IMR-90 (cell line): ENCODE measurements around the gene CDC37L1. TPM values are rescaled to one million over a fixed set of nuclear protein-coding genes. Genes with fewer than 3 reads are reported as not detected.

Source experiments
- ATAC-seq: fragments of 200-7000 bp; cut with Tn5 transposase; 2 replicates; pipeline ENCODE4 v1.9.1; 2020; ENCODE audit warnings: low read depth, mild to moderate bottlenecking, moderate library complexity
- BruUV-seq: library from RNA; stranded (reverse); fragments of 400-500 nt; replicated peaks from 2 replicates; lab custom pipeline; 2021; lab: Mats Ljungman, UMichigan
- CTCF ChIA-PET: fragments of 300-600 bp; formaldehyde crosslinking; extraction: SDS; loops from one replicate; lab custom pipeline; 2021; ENCODE audit warnings: antibody characterized with exemption; lab: Yijun Ruan, JAX
- POLR2A ChIA-PET: fragments of 300-600 bp; sonication (Branson Sonifier 250); formaldehyde crosslinking; loops from one replicate; lab custom pipeline; 2022; ENCODE audit warnings: antibody characterized with exemption; ENCODE audit not compliant: unreplicated experiment; lab: Charles Lee
- DNase-seq: peaks from one replicate; pipeline ENCODE4 v3.0.0; 2013
- H2AFZ ChIP-seq: replicated peaks from 2 replicates; pipeline ENCODE3; 2013; ENCODE audit warnings: low read length, mild to moderate bottlenecking; ENCODE audit not compliant: poor library complexity
- H2AK5ac ChIP-seq: 2 replicates; pipeline ENCODE4 v1.6.1; 2013; ENCODE audit warnings: low read depth, low read length, inconsistent platforms
- H2AK9ac ChIP-seq: replicated peaks from 2 replicates; pipeline ENCODE3; 2013; ENCODE audit warnings: mild to moderate bottlenecking, low read depth, low read length, moderate library complexity; ENCODE audit not compliant: poor library complexity
- H2BK120ac ChIP-seq: 2 replicates; pipeline ENCODE4 v1.6.1; 2013; ENCODE audit warnings: low read depth, low read length, inconsistent platforms
- H2BK15ac ChIP-seq: 3 replicates; pipeline ENCODE4 v1.6.1; 2013; ENCODE audit warnings: low read depth, low read length, inconsistent platforms
- H2BK20ac ChIP-seq: 2 replicates; pipeline ENCODE4 v1.6.1; 2013; ENCODE audit warnings: low read depth, mild to moderate bottlenecking, inconsistent platforms, low read length, moderate library complexity
- H2BK5ac ChIP-seq: 2 replicates; pipeline ENCODE4 v1.6.1; 2013; ENCODE audit warnings: mild to moderate bottlenecking, low read depth, low read length, inconsistent platforms; ENCODE audit not compliant: poor library complexity, severe bottlenecking
- H3K14ac ChIP-seq: replicated peaks from 2 replicates; pipeline ENCODE4 v1.6.1; 2013; ENCODE audit warnings: low read depth, low read length, inconsistent platforms
- H3K18ac ChIP-seq: 2 replicates; pipeline ENCODE4 v1.6.1; 2013; ENCODE audit warnings: low read depth, low read length, control low read depth
- H3K23ac ChIP-seq: 2 replicates; pipeline ENCODE4 v1.6.1; 2013; ENCODE audit warnings: low read depth, low read length, inconsistent platforms
- H3K27ac ChIP-seq: 2 replicates; pipeline ENCODE4 v1.5.1; 2013; ENCODE audit warnings: mild to moderate bottlenecking, control low read depth, low read length; ENCODE audit not compliant: insufficient read depth
- H3K27me3 ChIP-seq: 2 replicates; pipeline ENCODE4 v1.6.1; 2013; ENCODE audit warnings: low read length; ENCODE audit not compliant: control insufficient read depth, insufficient read depth
- H3K36me3 ChIP-seq: 2 replicates; pipeline ENCODE4 v1.6.1; 2013; ENCODE audit warnings: low read length, mixed read lengths; ENCODE audit not compliant: control insufficient read depth, insufficient read depth
- H3K4ac ChIP-seq: 2 replicates; pipeline ENCODE4 v1.6.1; 2013; ENCODE audit warnings: low read depth, low read length, inconsistent platforms
- H3K4me1 ChIP-seq: 2 replicates; pipeline ENCODE4 v1.6.1; 2013; ENCODE audit warnings: low read length, mixed read lengths; ENCODE audit not compliant: control insufficient read depth, insufficient read depth
- H3K4me2 ChIP-seq: 2 replicates; pipeline ENCODE4 v1.6.1; 2013; ENCODE audit warnings: low read depth, mild to moderate bottlenecking, control low read depth, low read length, moderate library complexity
- H3K4me3 ChIP-seq: 2 replicates; pipeline ENCODE4 v1.5.1; 2013; ENCODE audit warnings: low read depth, mild to moderate bottlenecking, control low read depth, low read length, moderate library complexity; ENCODE audit not compliant: insufficient read depth
- H3K56ac ChIP-seq: 2 replicates; pipeline ENCODE4 v1.6.1; 2013; ENCODE audit warnings: low read length, inconsistent platforms; ENCODE audit not compliant: insufficient read depth; ENCODE audit errors: extremely low read depth
- H3K79me1 ChIP-seq, 2 experiments: 2 replicates each; pipeline ENCODE4 v1.6.1; 2013; ENCODE audit warnings: low read length in 2 of 2, inconsistent platforms in 1 of 2, low read depth in 1 of 2
- H3K9ac ChIP-seq: 2 replicates; pipeline ENCODE4 v1.6.1; 2013; ENCODE audit warnings: low read depth, low read length, control low read depth
- H3K9me1 ChIP-seq: 2 replicates; pipeline ENCODE4 v1.6.1; 2013; ENCODE audit warnings: low read length, inconsistent platforms; ENCODE audit not compliant: insufficient read depth
- H3K9me3 ChIP-seq: 2 replicates; pipeline ENCODE4 v1.6.1; 2013; ENCODE audit warnings: low read length; ENCODE audit not compliant: control insufficient read depth, insufficient read depth
- H4K20me1 ChIP-seq: 2 replicates; pipeline ENCODE4 v1.6.1; 2013; ENCODE audit warnings: low read length, inconsistent platforms; ENCODE audit not compliant: insufficient read depth
- H4K5ac ChIP-seq: 2 replicates; pipeline ENCODE4 v1.6.1; 2013; ENCODE audit warnings: mild to moderate bottlenecking, low read depth, low read length, control low read depth
- H4K8ac ChIP-seq, 2 experiments: 2 replicates each; pipeline ENCODE4 v1.6.1; 2013; ENCODE audit warnings: low read depth in 2 of 2, low read length in 2 of 2, control low read depth in 1 of 2, inconsistent platforms in 1 of 2
- H4K91ac ChIP-seq: 2 replicates; pipeline ENCODE4 v1.6.1; 2013; ENCODE audit warnings: low read depth, low read length, inconsistent platforms; ENCODE audit not compliant: insufficient read depth
- BHLHE40 ChIP-seq: fragments of 150-350 bp; IDR thresholded peaks from 2 replicates; pipeline ENCODE4 v1.6.1; 2016; ENCODE audit warnings: mild to moderate bottlenecking, low read depth, low read length
- CEBPB ChIP-seq: IDR thresholded peaks from 2 replicates; pipeline ENCODE4 v1.6.1; 2012; ENCODE audit warnings: low read depth, low read length, improper control_type of control experiment
- CHD1 ChIP-seq: IDR thresholded peaks from 2 replicates; pipeline ENCODE4 v1.6.1; 2012; ENCODE audit warnings: low read depth, low read length, improper control_type of control experiment
- CTCF ChIP-seq: conservative IDR thresholded peaks from 2 replicates; pipeline ENCODE4 v1.5.1; 2012; ENCODE audit warnings: mild to moderate bottlenecking, low read depth, low read length, improper control_type of control experiment
- FOS ChIP-seq: fragments of 150-350 bp; IDR thresholded peaks from 2 replicates; pipeline ENCODE4 v1.6.1; 2016; ENCODE audit warnings: low read depth, low read length
- MAFK ChIP-seq: IDR thresholded peaks from 2 replicates; pipeline ENCODE4 v1.6.1; 2012; ENCODE audit warnings: low read depth, low read length, improper control_type of control experiment
- MAZ ChIP-seq: IDR thresholded peaks from 2 replicates; pipeline ENCODE4 v1.6.1; 2012; ENCODE audit warnings: low read depth, mild to moderate bottlenecking, low read length, improper control_type of control experiment, moderate library complexity, borderline replicate concordance
- MXI1 ChIP-seq: IDR thresholded peaks from 2 replicates; pipeline ENCODE4 v1.6.1; 2012; ENCODE audit warnings: low read depth, mild to moderate bottlenecking, low read length, moderate library complexity, borderline replicate concordance
- NFE2L2 ChIP-seq: fragments of 150-350 bp; IDR thresholded peaks from 2 replicates; pipeline ENCODE4 v1.6.1; 2016; ENCODE audit warnings: low read depth, mild to moderate bottlenecking, low read length
- POLR2A ChIP-seq: IDR thresholded peaks from 2 replicates; pipeline ENCODE4 v1.6.1; 2012; ENCODE audit warnings: mild to moderate bottlenecking, low read depth, low read length
- RAD21 ChIP-seq: IDR thresholded peaks from 2 replicates; pipeline ENCODE4 v1.6.1; 2012; ENCODE audit warnings: low read length, improper control_type of control experiment
- RCOR1 ChIP-seq: IDR thresholded peaks from 2 replicates; pipeline ENCODE4 v1.6.1; 2012; ENCODE audit warnings: mild to moderate bottlenecking, low read length, improper control_type of control experiment; ENCODE audit not compliant: insufficient replicate concordance
- RFX5 ChIP-seq: IDR thresholded peaks from 2 replicates; pipeline ENCODE4 v1.8.0; 2012; ENCODE audit warnings: low read depth, mild to moderate bottlenecking, low read length, moderate library complexity
- SMC3 ChIP-seq: fragments of 150-350 bp; IDR thresholded peaks from 2 replicates; pipeline ENCODE4 v1.6.1; 2016; ENCODE audit warnings: low read depth, mild to moderate bottlenecking, antibody characterized with exemption, low read length, moderate library complexity
- USF2 ChIP-seq: fragments of 150-350 bp; IDR thresholded peaks from 2 replicates; pipeline ENCODE4 v1.6.1; 2017; ENCODE audit warnings: mild to moderate bottlenecking, antibody characterized with exemption, low read length, low read depth
- WGBS, 2 experiments: methylation state at CpG; one replicate each; pipeline versions ENCODE4 v1.1.5 to v1.1.7; 2013; ENCODE audit warnings: missing lambda C conversion rate in 2 of 2; ENCODE audit not compliant: insufficient read length in 1 of 2; ENCODE audit errors: extremely low coverage in 2 of 2; 5-methylcytosine and 5-hydroxymethylcytosine counted together
- dilution Hi-C: fragments of 300-500 bp; cut with HindIII; formaldehyde crosslinking; loops from one replicate; pipeline ENCODE4 v1.14.3; 2018; ENCODE audit warnings: low sequenced_read_pairs; ENCODE audit not compliant: unreplicated experiment
- in situ Hi-C: fragments of 300-500 bp; cut with MboI; formaldehyde crosslinking; loops from 3 replicates; pipeline ENCODE4 v1.14.3; 2019; ENCODE audit warnings: low sequenced_read_pairs, inconsistent platforms, mixed read lengths
- intact Hi-C: fragments of 100-400 bp; cut with micrococcal nuclease; formaldehyde crosslinking; loops from 2 replicates; pipeline ENCODE4 v1.10.0; 2022
- polyA plus RNA-seq, 3 experiments: library from polyadenylated mRNA; depleted of rRNA; stranded (reverse); fragments of >200 nt; gene quantifications; 2 replicates each; pipeline ENCODE4 v1.2.3, GENCODE V29; 2012; ENCODE audit warnings: low replicate concordance in 1 of 3
- total RNA-seq: library from RNA; depleted of rRNA; stranded (reverse); fragments of >200 nt; gene quantifications from 2 replicates; pipeline ENCODE4 v1.2.3, GENCODE V29; 2012

The CDC37L1 gene
- total and polyA plus RNA-seq, 2 of the 4 experiments (the other 2 are of a cell fraction), result 6.6 to 7.3 TPM

- POLR2A ChIA-PET, result no interaction called here
- H3K27ac ChIP-seq, result peak within 1 kb of the TSS; percentile 85
- CTCF ChIA-PET, result interaction anchor here (0.7 to 1.2 kb wide), 3 partner anchors 11 to 1267 kb away, joined by 3 read pairs; no protein-coding TSS in a partner anchor
- no peak for TF ChIP-seq MAFK
- TF ChIP-seq RAD21, result peak; percentile 42
- no peak for TF ChIP-seq CHD1
- TF ChIP-seq RFX5, result no peak
- TF ChIP-seq USF2, result no peak
- peak; percentile 54 for TF ChIP-seq CTCF
- no peak for TF ChIP-seq FOS
- no peak for TF ChIP-seq RCOR1
- peak; percentile 39 for TF ChIP-seq SMC3
- TF ChIP-seq BHLHE40, result no peak
- no peak for TF ChIP-seq NFE2L2
- TF ChIP-seq MAZ, result peak; percentile 87; the same call in 1 of the 2 replicates
- TF ChIP-seq MXI1, result no peak
- TF ChIP-seq POLR2A, result peak; percentile 56; the same call in 1 of the 2 replicates
- TF ChIP-seq CEBPB, result peak; percentile 83
Measured at GRCh38 chr9:4662108-4662988, 17.0 kb upstream of the CDC37L1 start, which contains the start of gene PLPP6. PLPP6 (plus strand) TSS chr9:4662294; CDS start chr9:4662376, 82 bp downstream.

More at GRCh38 chr9:4662108-4662988, 17.0 kb upstream of the CDC37L1 start, which contains the start of gene PLPP6:
- no peaks in the 10 kb centered on the region for H4K20me1 ChIP-seq
- H2AK9ac ChIP-seq, result peak within 1 kb of the TSS; percentile 98
- H4K5ac ChIP-seq, result peak within 1 kb of the TSS; percentile 86
- dilution Hi-C loops (no loop called here), in situ Hi-C loops (no loop called here), intact Hi-C loops (loop anchor here (10.0 kb wide), 1 partner anchor 348 kb away; no protein-coding TSS in a partner anchor)
- peak within 1 kb of the TSS; percentile 77 for H3K14ac ChIP-seq
- peaks cover 9% of the 10 kb centered on the region for H3K4me1 ChIP-seq
- H2BK20ac ChIP-seq, result peak within 1 kb of the TSS; percentile 85
- peak within 1 kb of the TSS; percentile 80 for H3K18ac ChIP-seq
- H2BK5ac ChIP-seq, result peak within 1 kb of the TSS; percentile 67
- peak; percentile 88 for ATAC-seq
- H3K9me3 ChIP-seq, result no peaks in the 10 kb centered on the region
- no peak within 1 kb of the TSS for H3K56ac ChIP-seq
- peak within 1 kb of the TSS; percentile 77 for H2AK5ac ChIP-seq
- H2AFZ ChIP-seq, result peak within 1 kb of the TSS; percentile 96
- peak within 1 kb of the TSS; percentile 56; the same call in 1 of the 3 replicates for H2BK15ac ChIP-seq
- peak within 1 kb of the TSS; percentile 85 for H3K4ac ChIP-seq
- peak within 1 kb of the TSS; percentile 85 for H3K23ac ChIP-seq
- peak within 1 kb of the TSS; percentile 96 for H3K4me2 ChIP-seq
- H4K91ac ChIP-seq, result peak within 1 kb of the TSS; percentile 82
- H3K27me3 ChIP-seq, result no peaks in the 10 kb centered on the region
- H3K4me3 ChIP-seq, result peak within 1 kb of the TSS; percentile 91
- WGBS, 2 experiments, result 6% methylated on average over 26 of the region's 70 CpGs; no CpG with 5 or more reads in 1 of the 2 experiments
- no peaks in the 10 kb centered on the region for H3K36me3 ChIP-seq
- peak within 1 kb of the TSS; percentile 73 for H3K9ac ChIP-seq
- peak within 1 kb of the TSS; percentile 78 to 80 for H4K8ac ChIP-seq
- peaks cover 8% of the 10 kb centered on the region for H3K9me1 ChIP-seq
- H3K79me1 ChIP-seq, result peaks cover 9 to 14% of the 10 kb centered on the region in 2 experiments; a peak in 3 of 4 replicates
- DNase-seq, result peak; percentile 75
- peak within 1 kb of the TSS; percentile 76 for H2BK120ac ChIP-seq
- BruUV-seq, result no TSS peak
